ENCODE results near the gene MATK. TPM values are rescaled to one million over a fixed set of nuclear protein-coding genes. Genes with fewer than 3 reads are reported as not detected.

MATK gene
- polyA plus RNA-seq, 1 experiment: not detected

DNA sequence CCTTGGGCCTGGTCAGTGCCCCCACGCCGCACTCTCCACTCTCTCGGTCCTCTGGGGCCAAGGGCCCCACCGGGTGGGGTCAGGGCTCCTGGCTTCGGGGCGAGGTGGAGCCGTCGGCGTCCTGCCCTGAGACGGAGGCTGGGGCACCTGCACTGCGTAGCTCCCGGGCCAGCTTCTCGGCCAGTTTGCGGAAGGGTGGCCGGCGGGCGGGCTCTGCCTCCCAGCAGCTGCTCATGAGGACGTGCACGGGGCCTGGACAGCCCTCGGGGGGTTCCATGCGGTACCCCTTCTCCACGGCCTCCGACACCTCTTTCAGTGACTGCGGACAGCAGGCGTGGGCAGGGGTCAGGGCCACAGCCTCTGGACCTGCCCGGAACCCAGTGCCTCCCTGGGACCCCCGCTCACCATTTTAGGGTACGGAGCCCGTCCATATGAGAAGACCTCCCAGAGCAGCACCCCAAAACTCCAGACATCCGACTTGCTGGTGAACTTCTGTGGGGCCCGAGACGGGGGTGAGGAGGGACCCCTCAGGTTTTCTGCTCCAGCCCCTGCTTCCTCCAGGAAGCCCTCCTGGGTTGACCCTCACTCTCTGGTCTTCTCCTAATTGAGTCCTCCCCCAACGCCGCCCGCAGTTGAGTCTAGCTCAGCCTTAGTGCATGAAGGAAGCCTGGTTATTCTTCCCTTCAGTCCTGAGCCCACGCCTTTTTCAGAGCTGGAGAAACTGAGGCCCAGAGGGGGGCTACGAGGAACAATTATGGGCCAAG is 7.9 kb downstream of the MATK start:
- ChIA-PET POLR2A (no interaction called here), CTCF (no interaction called here)
- H3K27me3 ChIP-seq (ENCODE audit: control insufficient read depth, insufficient read depth, low read length): peaks cover 4% of the 10 kb centered on the region
- TF ChIP-seq, protein P1, sequence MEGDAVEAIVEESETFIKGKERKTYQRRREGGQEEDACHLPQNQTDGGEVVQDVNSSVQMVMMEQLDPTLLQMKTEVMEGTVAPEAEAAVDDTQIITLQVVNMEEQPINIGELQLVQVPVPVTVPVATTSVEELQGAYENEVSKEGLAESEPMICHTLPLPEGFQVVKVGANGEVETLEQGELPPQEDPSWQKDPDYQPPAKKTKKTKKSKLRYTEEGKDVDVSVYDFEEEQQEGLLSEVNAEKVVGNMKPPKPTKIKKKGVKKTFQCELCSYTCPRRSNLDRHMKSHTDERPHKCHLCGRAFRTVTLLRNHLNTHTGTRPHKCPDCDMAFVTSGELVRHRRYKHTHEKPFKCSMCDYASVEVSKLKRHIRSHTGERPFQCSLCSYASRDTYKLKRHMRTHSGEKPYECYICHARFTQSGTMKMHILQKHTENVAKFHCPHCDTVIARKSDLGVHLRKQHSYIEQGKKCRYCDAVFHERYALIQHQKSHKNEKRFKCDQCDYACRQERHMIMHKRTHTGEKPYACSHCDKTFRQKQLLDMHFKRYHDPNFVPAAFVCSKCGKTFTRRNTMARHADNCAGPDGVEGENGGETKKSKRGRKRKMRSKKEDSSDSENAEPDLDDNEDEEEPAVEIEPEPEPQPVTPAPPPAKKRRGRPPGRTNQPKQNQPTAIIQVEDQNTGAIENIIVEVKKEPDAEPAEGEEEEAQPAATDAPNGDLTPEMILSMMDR (IDR thresholded peaks at IDR 0.05; ENCODE audit: low read depth, low read length): no peak
- no peak overlapping the region for H3K27ac ChIP-seq (ENCODE audit: low read depth, low read length)
- H3K9me3 ChIP-seq (ENCODE audit: control insufficient read depth, insufficient read depth, low read length): peaks cover 43% of the 10 kb centered on the region
- DNase-seq (ENCODE audit: low read depth, low spot score): no peak
- no peak overlapping the region for H3K4me3 ChIP-seq (ENCODE audit: low read depth, low read length)

- TF ChIP-seq, protein P1 (IDR thresholded peaks at IDR 0.05; ENCODE audit: low read depth, low read length): no peak
- CTCF ChIA-PET: no interaction called here
- DNase-seq (ENCODE audit: low read depth, low spot score): no peak
- POLR2A ChIA-PET: no interaction called here
- no peak overlapping the region for H3K4me3 ChIP-seq (ENCODE audit: low read depth, low read length)
- peaks cover 4% of the 10 kb centered on the region for H3K27me3 ChIP-seq (ENCODE audit: control insufficient read depth, insufficient read depth, low read length)
- H3K27ac ChIP-seq (ENCODE audit: low read depth, low read length): no peak overlapping the region
- peaks cover 28% of the 10 kb centered on the region for H3K9me3 ChIP-seq (ENCODE audit: control insufficient read depth, insufficient read depth, low read length)
Observed at GRCh38 chr19:3776479-3777040, 9.6 kb downstream of the MATK start.

DNA sequence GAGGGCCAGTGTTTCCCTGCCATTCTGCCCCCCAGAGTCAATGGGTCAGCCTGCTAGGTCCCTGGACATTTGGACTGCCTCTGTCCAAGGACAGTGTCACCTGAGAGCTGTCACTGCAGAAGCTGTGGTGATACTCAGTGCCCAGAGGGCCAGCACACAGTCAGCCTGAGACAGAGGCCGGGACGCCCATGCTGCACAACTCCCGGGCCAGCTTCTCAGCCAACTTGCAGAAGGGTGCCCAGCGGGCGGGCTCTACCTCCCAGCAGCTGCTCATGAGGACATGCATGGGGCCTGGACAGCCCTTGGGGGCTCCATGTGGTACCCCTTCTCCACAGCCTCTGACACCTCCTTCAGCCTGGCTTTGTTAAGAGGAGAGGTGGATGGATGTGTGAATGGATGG is 10.3 kb downstream of the MATK start:
- H3K27ac ChIP-seq (ENCODE audit: low read depth, low read length): no peak overlapping the region
- peaks cover 4% of the 10 kb centered on the region for H3K27me3 ChIP-seq (ENCODE audit: control insufficient read depth, insufficient read depth, low read length)
- ChIA-PET POLR2A (no interaction called here), CTCF (no interaction called here)
- no peak overlapping the region for H3K4me3 ChIP-seq (ENCODE audit: low read depth, low read length)
- DNase-seq (ENCODE audit: low read depth, low spot score): no peak
- H3K9me3 ChIP-seq (ENCODE audit: control insufficient read depth, insufficient read depth, low read length): peaks cover 21% of the 10 kb centered on the region
- TF ChIP-seq, protein P1 (IDR thresholded peaks at IDR 0.05; ENCODE audit: low read depth, low read length): no peak

- ChIA-PET POLR2A (no interaction called here), CTCF (no interaction called here)
- Histone ChIP-seq H3K9me3 (ENCODE audit: control insufficient read depth, insufficient read depth, low read length) (peaks cover 18% of the 10 kb centered on the region; the same call in 1 of the 2 replicates), H3K4me3 (ENCODE audit: low read depth, low read length) (no peak overlapping the region), H3K27ac (ENCODE audit: low read depth, low read length) (no peak overlapping the region), H3K27me3 (ENCODE audit: control insufficient read depth, insufficient read depth, low read length) (peaks cover 4% of the 10 kb centered on the region)
- TF ChIP-seq, protein P1 (IDR thresholded peaks at IDR 0.05; ENCODE audit: low read depth, low read length): no peak
- DNase-seq (ENCODE audit: low read depth, low spot score): no peak
Observed at GRCh38 chr19:3775374-3775711, 10.8 kb downstream of the MATK start.

- CTCF ChIA-PET: no interaction called here
- TF ChIP-seq, protein P1 (IDR thresholded peaks at IDR 0.05; ENCODE audit: low read depth, low read length): no peak
- H3K27ac ChIP-seq (ENCODE audit: low read depth, low read length): no peak overlapping the region
- DNase-seq (ENCODE audit: low read depth, low spot score): no peak
- POLR2A ChIA-PET: no interaction called here
- H3K9me3 ChIP-seq (ENCODE audit: control insufficient read depth, insufficient read depth, low read length): peaks cover 18% of the 10 kb centered on the region; the same call in 1 of the 2 replicates
- H3K27me3 ChIP-seq (ENCODE audit: control insufficient read depth, insufficient read depth, low read length): peaks cover 4% of the 10 kb centered on the region
- no peak overlapping the region for H3K4me3 ChIP-seq (ENCODE audit: low read depth, low read length)
Observed at GRCh38 chr19:3774621-3775373, 11.4 kb downstream of the MATK start.

Data from AG04450 (cell line).